UCSD-AML1 (cell line): ENCODE measurements around the gene ZC3H18.
"Not testable (repeated sequence)": the region's sequence is repeated elsewhere in the genome, so short reads cannot be mapped to it uniquely, and the experiment has no call there.

ENCODE experiments used
- DNase-seq: peaks from one replicate; lab custom pipeline; 2025; ENCODE audit not compliant: unreplicated experiment; lab: John Stamatoyannopoulos, UW

ZC3H18 gene

GRCh38 chr16:88600539-88600896 is 30.3 kb downstream of the ZC3H18 start:
- DNase-seq = no peak

- DNase-seq = no peak
Observed at GRCh38 chr16:88601313-88602036, 31.3 kb downstream of the ZC3H18 start.

GRCh38 chr16:88602091-88602490 is 31.9 kb downstream of the ZC3H18 start:
- DNase-seq = no peak

GRCh38 chr16:88605186-88606147 is 35.3 kb downstream of the ZC3H18 start:
- DNase-seq = no peak

GRCh38 chr16:88606148-88606757 is 36.0 kb downstream of the ZC3H18 start:
- DNase-seq = no peak

GRCh38 chr16:88608076-88608475 is 37.9 kb downstream of the ZC3H18 start:
- DNase-seq = no peak

- not testable (repeated sequence) for DNase-seq
Observed at GRCh38 chr16:88609426-88609825, 39.2 kb downstream of the ZC3H18 start.

GRCh38 chr16:88610080-88610479 is 39.9 kb downstream of the ZC3H18 start:
- DNase-seq = no peak

GRCh38 chr16:88610909-88611812 is 41.0 kb downstream of the ZC3H18 start:
- no peak for DNase-seq

- DNase-seq = no peak
Observed at GRCh38 chr16:88613293-88613692, 43.1 kb downstream of the ZC3H18 start.

- DNase-seq = no peak
Observed at GRCh38 chr16:88613911-88614817, 44.0 kb downstream of the ZC3H18 start.

GRCh38 chr16:88614818-88615580 is 44.8 kb downstream of the ZC3H18 start:
- DNase-seq = no peak

GRCh38 chr16:88616320-88616719 is 46.1 kb downstream of the ZC3H18 start:
- no peak for DNase-seq

GRCh38 chr16:88616736-88617135 is 46.5 kb downstream of the ZC3H18 start:
- DNase-seq = no peak

- no peak for DNase-seq
Observed at GRCh38 chr16:88617268-88618031, 47.2 kb downstream of the ZC3H18 start.

GRCh38 chr16:88618182-88618955 is 48.2 kb downstream of the ZC3H18 start:
- no peak for DNase-seq

- no peak for DNase-seq
Observed at GRCh38 chr16:88618956-88619667, 48.9 kb downstream of the ZC3H18 start.
